Common myeloid progenitor, CD34-positive (primary cell): Measurements from ENCODE around the gene RAC3.
A peak's percentile ranks its signal among the peaks of the same experiment; 100 is the strongest.

ENCODE experiments used
- CTCF ChIA-PET: fragments of 350-600 bp; sonication (Branson Sonifier 250); formaldehyde crosslinking; loops from one replicate; lab custom pipeline; 2021; ENCODE audit warnings: antibody characterized with exemption; lab: Charles Lee
- POLR2A ChIA-PET: fragments of 350-600 bp; sonication (Branson Sonifier 250); formaldehyde crosslinking; loops from one replicate; lab custom pipeline; 2021; ENCODE audit warnings: antibody characterized with exemption; lab: Charles Lee
- DNase-seq, 3 donors: peaks; one replicate each; pipeline versions ENCODE4 v3.0.0 to v3.0.0-alpha.2; 2013
- H3K27ac ChIP-seq, 2 experiments: 1 replicate in 1 of 2; 2 replicates in 1 of 2; pipeline ENCODE4 v1.7.0; 2013; ENCODE audit warnings: inconsistent platforms in 2 of 2, low read length in 2 of 2, mild to moderate bottlenecking in 2 of 2, low read depth in 1 of 2, moderate library complexity in 1 of 2; ENCODE audit not compliant: severe bottlenecking in 2 of 2, insufficient read depth in 1 of 2, poor library complexity in 1 of 2
- H3K27me3 ChIP-seq, 5 experiments: replicated peaks in 2 of 5; 1 replicate in 3 of 5; 2 replicates in 2 of 5; pipeline versions ENCODE4 v1.6.1 to v1.7.0; 2013; ENCODE audit warnings: low read length in 4 of 5, mild to moderate bottlenecking in 2 of 5, moderate library complexity in 2 of 5, inconsistent platforms in 1 of 5; ENCODE audit not compliant: insufficient read depth in 5 of 5, control insufficient read depth in 4 of 5
- H3K36me3 ChIP-seq, 4 experiments: 1 replicate in 2 of 4; 2 replicates in 2 of 4; pipeline versions ENCODE4 v1.6.1 to v1.7.0; 2013; ENCODE audit warnings: low read length in 3 of 4, control low read depth in 1 of 4, mild to moderate bottlenecking in 1 of 4; ENCODE audit not compliant: control insufficient read depth in 4 of 4, insufficient read depth in 4 of 4
- H3K4me1 ChIP-seq, 4 experiments: 1 replicate in 3 of 4; 2 replicates in 1 of 4; pipeline versions ENCODE4 v1.6.1 to v1.7.1; 2013; ENCODE audit warnings: low read length in 3 of 4, mild to moderate bottlenecking in 3 of 4, control low read depth in 1 of 4, inconsistent platforms in 1 of 4, moderate library complexity in 1 of 4; ENCODE audit not compliant: control insufficient read depth in 4 of 4, insufficient read depth in 4 of 4; ENCODE audit errors: control extremely low read depth in 1 of 4
- H3K4me3 ChIP-seq, 7 experiments: 1 replicate in 4 of 7; 2 replicates in 3 of 7; pipeline versions ENCODE4 v1.5.1 to v1.7.0; 2013; ENCODE audit warnings: mild to moderate bottlenecking in 7 of 7, low read length in 6 of 7, moderate library complexity in 6 of 7, inconsistent platforms in 2 of 7, low read depth in 2 of 7, control low read depth in 1 of 7; ENCODE audit not compliant: insufficient read depth in 4 of 7, control insufficient read depth in 1 of 7; ENCODE audit errors: extremely low read depth in 1 of 7
- H3K9me3 ChIP-seq, 5 experiments: 1 replicate in 4 of 5; 2 replicates in 1 of 5; pipeline versions ENCODE4 v1.6.1 to v1.7.1; 2013; ENCODE audit warnings: low read length in 4 of 5, mild to moderate bottlenecking in 2 of 5, inconsistent platforms in 1 of 5, low read depth in 1 of 5, moderate library complexity in 1 of 5; ENCODE audit not compliant: control insufficient read depth in 4 of 5, insufficient read depth in 2 of 5; ENCODE audit errors: control extremely low read depth in 1 of 5
- WGBS: methylation state at CpG from one replicate; pipeline ENCODE4 v1.1.5; 2013; ENCODE audit not compliant: insufficient coverage; 5-methylcytosine and 5-hydroxymethylcytosine counted together

The RAC3 gene

DNA sequence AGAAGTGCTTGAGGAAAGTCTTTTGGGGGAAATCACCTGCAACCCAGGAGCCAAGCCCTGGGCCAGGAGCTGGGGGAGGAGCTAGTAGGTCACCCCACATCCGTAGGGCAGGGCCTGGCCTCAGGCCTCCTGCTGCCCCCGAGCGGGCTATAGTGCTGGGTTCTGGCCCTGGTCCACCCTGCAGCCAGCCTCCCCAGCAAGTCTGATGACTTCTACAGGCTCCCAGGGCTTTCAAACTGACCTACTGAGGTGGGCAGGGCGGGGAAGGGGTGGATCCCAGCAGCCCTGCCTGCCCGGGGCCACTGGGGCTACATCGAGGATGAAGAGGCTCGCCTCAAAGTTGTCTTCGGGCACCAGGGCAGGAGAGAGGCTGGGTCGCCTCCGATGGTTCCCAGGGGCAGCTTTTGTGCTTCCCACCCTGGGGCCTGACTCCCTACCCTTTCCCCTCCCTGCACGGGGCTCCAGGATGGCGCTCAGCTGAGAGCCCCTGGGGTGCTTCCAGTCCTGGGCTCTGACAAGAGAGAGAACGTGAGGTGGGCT is 13.8 kb upstream of the RAC3 start:
- ChIA-PET POLR2A (no interaction called here), CTCF (interaction anchor here (2.7 kb wide), 2 partner anchors 12 to 58 kb away, joined by 11 to 20 read pairs; partner anchors contain the start of gene NOTUM)
- Histone ChIP-seq H3K4me1 (peaks cover 0 to 30% (median 27%) of the 10 kb centered on the region in 4 experiments), H3K4me3 (no peak overlapping the region), H3K27ac (no peak overlapping the region), H3K36me3 (peaks cover 0 to 17% (median 7%) of the 10 kb centered on the region in 4 experiments), H3K27me3 (no peaks in the 10 kb centered on the region), H3K9me3 (no peaks in the 10 kb centered on the region)
- no peak for DNase-seq
- WGBS, result 95% methylated on average over 11 of the region's 13 CpGs

DNA sequence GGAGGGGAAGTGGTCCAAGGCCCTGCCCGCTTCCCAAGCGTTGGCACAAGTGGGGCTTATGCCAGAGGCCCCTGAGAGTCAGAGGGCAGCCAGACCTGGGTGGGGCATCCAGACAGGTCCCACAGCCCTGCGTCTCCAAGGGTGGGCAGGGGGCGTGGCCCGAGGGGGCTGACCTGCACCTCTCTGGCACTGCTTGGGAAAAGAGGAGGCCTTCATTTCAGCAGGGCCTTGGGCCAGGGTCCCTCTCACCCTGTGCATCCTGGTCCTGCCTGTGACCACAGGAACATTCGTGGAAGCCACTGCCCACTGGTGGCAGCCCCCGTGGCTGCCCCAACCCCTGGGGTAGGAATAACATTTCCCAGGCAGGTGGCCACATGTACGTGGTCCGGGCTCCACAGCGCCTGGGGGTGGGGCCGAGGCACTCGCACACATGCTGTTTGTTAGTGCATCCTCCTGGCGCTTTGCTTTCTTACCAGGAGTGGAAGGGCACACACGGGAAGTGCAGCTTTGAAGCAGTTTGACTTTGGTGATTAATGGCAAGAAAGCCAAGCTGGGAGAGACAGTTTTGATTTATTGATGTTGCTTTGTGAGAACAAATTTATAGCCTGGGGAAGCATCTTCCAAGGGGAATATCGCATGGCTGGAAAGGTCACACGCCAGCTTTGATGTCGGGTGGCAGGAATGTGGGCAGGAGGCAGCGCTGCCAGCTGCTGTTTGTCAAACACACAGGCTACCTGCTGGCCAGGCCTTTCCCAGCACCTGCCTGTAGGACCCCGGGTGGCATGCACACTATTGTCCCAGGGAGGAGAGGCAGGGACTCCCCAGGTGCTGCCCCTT is 13.1 kb upstream of the RAC3 start:
- no peak overlapping the region for H3K4me3 ChIP-seq
- no peaks in the 10 kb centered on the region for H3K27me3 ChIP-seq
- WGBS, result 86% methylated on average over 15 of the region's 19 CpGs
- CTCF ChIA-PET, result interaction anchor here (1.3 to 6.8 kb wide), 4 partner anchors 11 to 64 kb away, joined by 3 to 117 read pairs (median 20); partner anchors contain the start of gene NOTUM
- DNase-seq, result no peak
- H3K36me3 ChIP-seq, result peaks cover 0 to 17% (median 7%) of the 10 kb centered on the region in 4 experiments
- POLR2A ChIA-PET, result no interaction called here
- no peaks in the 10 kb centered on the region for H3K9me3 ChIP-seq
- H3K4me1 ChIP-seq, result peaks cover 0 to 25% (median 21%) of the 10 kb centered on the region in 4 experiments
- no peak overlapping the region for H3K27ac ChIP-seq

DNA sequence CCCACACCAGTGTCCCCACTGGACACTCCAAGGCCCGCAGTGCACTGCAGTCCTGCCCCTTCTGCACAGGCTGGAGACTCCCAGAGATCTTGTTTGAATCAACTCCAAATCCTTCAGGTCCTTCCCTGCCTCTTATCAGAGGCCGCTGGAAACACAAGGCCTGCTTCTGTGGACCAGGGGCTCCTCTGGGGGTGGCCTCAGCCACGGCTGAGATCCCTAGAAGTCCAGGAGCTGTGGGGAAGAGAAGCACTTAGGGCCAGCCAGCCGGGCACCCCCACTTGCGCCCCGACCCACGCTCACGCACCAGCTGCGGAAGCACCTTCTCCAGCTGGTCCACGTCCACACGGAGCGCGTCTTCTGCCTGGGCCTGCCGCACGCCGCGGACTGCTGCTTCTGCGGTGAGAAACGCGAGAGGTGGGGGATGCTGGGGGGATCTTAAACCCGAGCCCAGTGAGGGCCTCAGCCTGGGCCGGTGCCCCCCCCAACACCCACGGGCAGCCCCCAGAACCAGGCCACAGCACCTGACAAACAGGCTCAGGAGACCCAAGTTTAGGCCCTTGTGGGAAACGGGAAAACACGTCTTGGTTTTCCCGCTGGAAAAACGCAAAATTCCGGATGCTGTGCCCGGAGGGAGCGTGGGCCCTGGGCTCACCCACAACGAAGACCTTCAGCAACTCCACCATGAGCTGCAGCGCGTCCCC is 12.3 kb upstream of the RAC3 start:
- Histone ChIP-seq H3K36me3 (peaks cover 0 to 17% (median 7%) of the 10 kb centered on the region in 4 experiments), H3K4me1 (peaks cover 0 to 27% (median 23%) of the 10 kb centered on the region in 4 experiments), H3K4me3 (no peak overlapping the region), H3K27ac (no peak overlapping the region), H3K9me3 (no peaks in the 10 kb centered on the region), H3K27me3 (no peaks in the 10 kb centered on the region)
- DNase-seq, result no peak
- 91% methylated on average over 28 of the region's 33 CpGs for WGBS
- ChIA-PET CTCF (interaction anchor here (0.6 to 6.8 kb wide), 15 partner anchors 10 to 92 kb away, joined by 3 to 117 read pairs (median 6); partner anchors contain the start of genes DCXR, MAFG and NOTUM), POLR2A (no interaction called here)

DNA sequence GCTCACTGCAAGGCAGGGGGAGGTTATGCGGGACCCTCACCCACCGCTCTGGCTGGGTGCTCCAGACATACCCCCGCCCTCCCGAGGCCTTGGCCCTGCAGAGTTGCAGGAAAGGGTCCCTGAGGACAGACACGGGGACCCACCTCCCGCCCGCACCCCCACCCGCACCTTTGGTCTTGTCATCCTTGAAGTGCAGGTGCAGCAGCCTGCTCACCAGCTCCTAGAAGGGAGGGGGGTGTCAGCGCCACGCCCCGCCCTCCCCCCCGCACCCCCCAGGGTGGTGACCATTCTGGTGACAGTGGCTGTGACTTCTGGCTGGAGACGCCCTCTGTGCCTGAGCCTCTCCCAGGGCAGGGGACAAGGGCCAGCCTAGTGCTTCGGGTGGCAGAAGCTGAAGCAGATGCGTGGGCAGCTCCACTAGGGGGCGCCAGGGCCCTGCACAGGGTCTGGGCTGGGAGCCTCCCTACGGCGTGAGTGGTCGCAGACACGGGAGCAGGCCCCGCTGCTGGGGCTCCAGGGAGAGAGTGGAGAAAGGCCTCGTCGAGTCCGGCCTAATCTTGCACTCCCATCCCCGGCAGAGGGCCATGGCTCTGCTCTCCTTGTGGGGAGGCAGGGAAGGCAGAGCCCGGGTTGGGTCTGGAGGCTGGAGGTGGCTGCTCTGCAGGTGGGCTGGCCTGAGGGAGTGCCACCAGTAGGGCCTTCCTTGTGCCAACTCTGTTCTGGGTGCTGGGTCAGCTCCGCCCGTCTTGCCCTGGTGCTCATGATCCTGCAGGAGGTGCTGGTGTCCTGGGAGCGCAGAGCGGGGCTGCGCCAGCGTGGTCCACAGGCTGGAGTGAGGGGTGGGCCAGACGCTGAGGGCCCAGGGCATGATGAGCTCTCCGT is 11.5 kb upstream of the RAC3 start:
- Histone ChIP-seq H3K9me3 (no peaks in the 10 kb centered on the region), H3K4me3 (no peak overlapping the region), H3K27ac (no peak overlapping the region), H3K4me1 (peaks cover 0 to 30% (median 28%) of the 10 kb centered on the region in 4 experiments), H3K27me3 (no peaks in the 10 kb centered on the region), H3K36me3 (peaks cover 0 to 17% (median 7%) of the 10 kb centered on the region in 4 experiments)
- CTCF ChIA-PET, result interaction anchor here (0.6 to 6.8 kb wide), 24 partner anchors 9 to 152 kb away, joined by 3 to 117 read pairs (median 4); partner anchors contain the start of genes DCXR, MAFG and NOTUM
- DNase-seq, result peak; percentile 48 to 55 (median 54)
- POLR2A ChIA-PET, result no interaction called here
- 77% methylated on average over 26 of the region's 34 CpGs for WGBS

DNA sequence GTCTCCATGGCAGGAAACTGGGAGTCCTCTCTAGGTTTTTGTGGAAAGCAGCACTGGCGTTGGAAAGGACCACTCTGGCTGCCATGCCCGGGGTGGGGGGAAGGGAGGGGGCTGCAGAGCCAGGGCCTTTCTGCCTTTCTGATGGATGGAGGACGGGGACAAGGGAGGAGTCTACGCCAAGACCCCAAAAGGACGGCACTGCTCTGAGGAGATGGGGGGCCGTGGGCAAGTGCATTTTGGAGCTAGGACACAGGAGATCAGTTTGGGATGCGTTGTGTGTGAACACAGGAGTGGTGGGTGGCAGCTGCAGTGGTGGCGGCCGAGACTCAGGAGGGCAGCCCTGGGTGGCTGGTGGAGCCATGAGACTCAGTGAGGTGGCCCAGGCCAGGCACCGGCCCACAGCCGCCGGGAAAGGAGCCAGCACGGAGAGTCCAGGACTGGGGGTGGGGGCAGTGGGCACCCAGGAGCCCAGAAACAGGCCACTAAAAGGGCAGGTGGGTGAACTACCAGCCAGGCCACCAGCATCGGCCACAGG is 10.8 kb upstream of the RAC3 start:
- POLR2A ChIA-PET, result interaction anchor here (2.1 kb wide), 1 partner anchor 61 kb away, joined by 11 read pairs; no protein-coding TSS in a partner anchor
- WGBS, result 96% methylated on average over 12 of the region's 14 CpGs
- peaks cover 0 to 30% (median 28%) of the 10 kb centered on the region in 4 experiments for H3K4me1 ChIP-seq

More for the DNA sequence above, 10.8 kb upstream of the RAC3 start:
- no peak for DNase-seq
- no peaks in the 10 kb centered on the region for H3K9me3 ChIP-seq
- H3K27me3 ChIP-seq, result no peaks in the 10 kb centered on the region
- CTCF ChIA-PET, result interaction anchor here (0.9 to 6.8 kb wide), 25 partner anchors 12 to 153 kb away, joined by 3 to 117 read pairs (median 5); partner anchors contain the start of genes ASPSCR1, DCXR, MAFG and NOTUM
- no peak overlapping the region for H3K27ac ChIP-seq
- H3K36me3 ChIP-seq, result peaks cover 0 to 17% (median 7%) of the 10 kb centered on the region in 4 experiments
- H3K4me3 ChIP-seq, result no peak overlapping the region
